SU-DHL-6 (cell line): ENCODE data around the gene SLC16A4.
"Not testable (repeated sequence)": the region's sequence is repeated elsewhere in the genome, so short reads cannot be mapped to it uniquely, and the experiment has no call there.

Experiments used
- EZH2phosphoT487 ChIP-seq: fragments of 200-600 bp; sonication (generic), shearing (Covaris generic); conservative IDR thresholded peaks from 2 replicates; pipeline ENCODE4 v1.6.1; 2018; ENCODE audit warnings: mild to moderate bottlenecking, antibody characterized with exemption, low read length, moderate library complexity, mixed read lengths
- TF ChIP-seq, protein P1 (sequence below): fragments of 200-600 bp; sonication (generic); IDR thresholded peaks from one replicate; pipeline ENCODE4 v1.5.1; 2017; ENCODE audit warnings: antibody characterized with exemption, mild to moderate bottlenecking, low read length, moderate library complexity; ENCODE audit not compliant: insufficient read depth, poor library complexity, severe bottlenecking

DNA sequence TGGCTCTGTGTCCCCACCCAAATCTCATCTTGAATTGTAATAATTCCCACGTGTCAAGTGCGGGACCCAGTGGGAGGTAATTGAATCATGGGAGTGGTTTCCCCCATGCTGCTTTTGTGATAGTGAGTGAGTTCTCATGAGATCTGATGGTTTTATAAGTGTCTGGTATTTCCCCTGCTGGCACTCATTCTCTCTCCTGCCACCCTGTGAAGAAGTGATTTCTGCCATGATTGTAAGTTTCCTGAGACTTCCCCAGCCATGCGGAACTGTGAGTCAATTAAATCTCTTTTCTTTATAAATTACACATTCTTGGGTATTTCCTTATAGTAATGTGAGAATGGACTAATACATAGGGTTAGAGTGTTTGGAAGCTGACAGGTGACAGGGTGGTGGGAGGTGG, 49.0 kb upstream of the SLC16A4 start:
- TF ChIP-seq, protein P1, sequence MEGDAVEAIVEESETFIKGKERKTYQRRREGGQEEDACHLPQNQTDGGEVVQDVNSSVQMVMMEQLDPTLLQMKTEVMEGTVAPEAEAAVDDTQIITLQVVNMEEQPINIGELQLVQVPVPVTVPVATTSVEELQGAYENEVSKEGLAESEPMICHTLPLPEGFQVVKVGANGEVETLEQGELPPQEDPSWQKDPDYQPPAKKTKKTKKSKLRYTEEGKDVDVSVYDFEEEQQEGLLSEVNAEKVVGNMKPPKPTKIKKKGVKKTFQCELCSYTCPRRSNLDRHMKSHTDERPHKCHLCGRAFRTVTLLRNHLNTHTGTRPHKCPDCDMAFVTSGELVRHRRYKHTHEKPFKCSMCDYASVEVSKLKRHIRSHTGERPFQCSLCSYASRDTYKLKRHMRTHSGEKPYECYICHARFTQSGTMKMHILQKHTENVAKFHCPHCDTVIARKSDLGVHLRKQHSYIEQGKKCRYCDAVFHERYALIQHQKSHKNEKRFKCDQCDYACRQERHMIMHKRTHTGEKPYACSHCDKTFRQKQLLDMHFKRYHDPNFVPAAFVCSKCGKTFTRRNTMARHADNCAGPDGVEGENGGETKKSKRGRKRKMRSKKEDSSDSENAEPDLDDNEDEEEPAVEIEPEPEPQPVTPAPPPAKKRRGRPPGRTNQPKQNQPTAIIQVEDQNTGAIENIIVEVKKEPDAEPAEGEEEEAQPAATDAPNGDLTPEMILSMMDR = not testable (repeated sequence)
- not testable (repeated sequence) for TF ChIP-seq EZH2phosphoT487
